Prostate gland (tissue), 2 donors: ENCODE results near the gene PCDHGB3. TPM values are rescaled to one million over a fixed set of nuclear protein-coding genes. Genes with fewer than 3 reads are reported as not detected.
A peak's percentile ranks its signal among the peaks of the same experiment; 100 is the strongest.

Source experiments
- DNase-seq: peaks from one replicate; pipeline ENCODE4 v3.0.0-alpha.2; 2019; ENCODE audit warnings: low spot score
- H3K27ac ChIP-seq, 2 donors: fragments of 200-600 bp; sonication (generic); 2 replicates each; pipeline ENCODE4 v1.5.1; 2017 to 2019
- H3K27me3 ChIP-seq: fragments of 200-600 bp; sonication (generic); replicated peaks from 2 replicates; pipeline ENCODE4 v1.5.1; 2019; ENCODE audit not compliant: insufficient read depth
- H3K36me3 ChIP-seq, 2 donors: fragments of 200-600 bp; sonication (generic); 1 replicate in 1 of 2; 2 replicates in 1 of 2; pipeline versions ENCODE4 v1.5.1 to v1.8.1; 2017 to 2019
- H3K4me1 ChIP-seq: fragments of 200-600 bp; sonication (generic); replicated peaks from 2 replicates; pipeline ENCODE4 v1.5.1; 2019
- H3K4me3 ChIP-seq, 2 donors: fragments of 200-600 bp; sonication (generic); 2 replicates each; pipeline ENCODE4 v1.5.1; 2017 to 2019
- H3K9me3 ChIP-seq: fragments of 200-600 bp; sonication (generic); 2 replicates; pipeline ENCODE4 v1.5.1; 2017
- CTCF ChIP-seq, 4 experiments: fragments of 200-600 bp in 2 of 4; fragments of 450-650 bp in 2 of 4; sonication (generic) in 2 of 4; IDR thresholded peaks; 1 replicate in 3 of 4; 2 replicates in 1 of 4; pipeline ENCODE4 v1.5.1; 2016 to 2019; ENCODE audit warnings: antibody characterized with exemption in 4 of 4, mild to moderate bottlenecking in 2 of 4, moderate library complexity in 2 of 4
- POLR2A ChIP-seq: fragments of 450-650 bp; IDR thresholded peaks from one replicate; pipeline ENCODE4 v1.6.1; 2016; ENCODE audit warnings: antibody characterized with exemption, mild to moderate bottlenecking
- POLR2AphosphoS5 ChIP-seq: sonication (generic); formaldehyde crosslinking; IDR thresholded peaks from one replicate; pipeline ENCODE4 v1.6.1; 2017; ENCODE audit warnings: antibody characterized with exemption
- WGBS: methylation state at CpG from one replicate; pipeline ENCODE4 v1.1.5; 2018; 5-methylcytosine and 5-hydroxymethylcytosine counted together
- intact Hi-C: fragments of 100-400 bp; cut with DNase I; formaldehyde crosslinking; loops from one replicate; pipeline ENCODE4 v1.14.2; 2022
- total RNA-seq, 2 donors: library from RNA; depleted of rRNA; stranded (reverse); fragments of >200 nt; gene quantifications; one replicate each; pipeline ENCODE4 v1.1.0, GENCODE V29; 2016

PCDHGB3 gene
- total RNA-seq, 2 donors from 2014 or later, result 3.1 to 7.7 TPM

- no peak for TF ChIP-seq CTCF (IDR thresholded peaks at IDR 0.05)
- no peak for TF ChIP-seq POLR2A
- no peak overlapping the region for H3K4me3 ChIP-seq
- no peaks in the 10 kb centered on the region for H3K36me3 ChIP-seq
- intact Hi-C loops, result loop anchor here (10.0 kb wide), 1 partner anchor 106 kb away; no protein-coding TSS in a partner anchor
- WGBS, result 27% methylated on average over 71 of the region's 74 CpGs
- H3K9me3 ChIP-seq, result no peaks in the 10 kb centered on the region
- no peak for DNase-seq
- H3K27ac ChIP-seq, result no peak overlapping the region
- no peaks in the 10 kb centered on the region for H3K27me3 ChIP-seq
- no peaks in the 10 kb centered on the region for H3K4me1 ChIP-seq
These were observed 49.2 kb downstream of the PCDHGB3 start for GRCh38 chr5:141419074-141419880.

- WGBS, result 10% methylated on average over 42 of the region's 42 CpGs
- DNase-seq, result no peak
- TF ChIP-seq CTCF (IDR thresholded peaks at IDR 0.05) (peak in 3 of 4 experiments; percentile 25 to 49 (median 43)), POLR2A (no peak)
- Histone ChIP-seq H3K27me3 (no peaks in the 10 kb centered on the region), H3K36me3 (no peaks in the 10 kb centered on the region), H3K4me1 (no peaks in the 10 kb centered on the region), H3K4me3 (no peak within 1 kb of the TSS), H3K27ac (no peak within 1 kb of the TSS), H3K9me3 (no peaks in the 10 kb centered on the region)
- intact Hi-C loops, result no loop called here
These were observed 50.9 kb downstream of the PCDHGB3 start, which contains the start of gene PCDHGA11 for GRCh38 chr5:141420855-141421488. Gene PCDHGA11, plus strand, starts transcription at chr5:141421051. Its CDS starts 177 bp downstream, at chr5:141421228.

GRCh38 chr5:141421489-141421855 is 51.4 kb downstream of the PCDHGB3 start:
- 12% methylated on average over 13 of the region's 13 CpGs for WGBS
- Histone ChIP-seq H3K4me3 (no peak overlapping the region), H3K36me3 (no peaks in the 10 kb centered on the region), H3K27me3 (no peaks in the 10 kb centered on the region), H3K27ac (no peak overlapping the region), H3K9me3 (no peaks in the 10 kb centered on the region), H3K4me1 (no peaks in the 10 kb centered on the region)
- no peak for TF ChIP-seq POLR2AphosphoS5
- TF ChIP-seq CTCF (IDR thresholded peaks at IDR 0.05), result no peak
- TF ChIP-seq POLR2A, result no peak
- DNase-seq, result no peak
- intact Hi-C loops, result no loop called here

Other genes with a start within 250 kb of the PCDHGB3 start
- 1 to 10 TPM; 1.4 to 1.7 TPM for gene PCDHB4, start 248.4 kb upstream of the PCDHGB3 start, total RNA-seq
- 10 to 100 TPM in 1 of 2 donors, 1 to 10 TPM in 1; 5.3 to 11.3 TPM for gene PCDHB5, start 235.0 kb upstream of the PCDHGB3 start, total RNA-seq
- gene PCDHB6, start 220.2 kb upstream of the PCDHGB3 start, total RNA-seq, result 1 to 10 TPM in 1 of 2 donors, under 1 TPM in 1; 0.87 to 2.6 TPM
- gene PCDHB7, start 197.6 kb upstream of the PCDHGB3 start, total RNA-seq, result 1 to 10 TPM; 1.2 to 1.9 TPM
- 1 to 10 TPM in 1 of 2 donors, under 1 TPM in 1; 0.23 to 2.6 TPM for gene PCDHB8, start 192.5 kb upstream of the PCDHGB3 start, total RNA-seq
- 1 to 10 TPM in 1 of 2 donors, under 1 TPM in 1; 0.18 to 4.4 TPM for gene PCDHB16, start 187.9 kb upstream of the PCDHGB3 start, total RNA-seq
- 1 to 10 TPM; 1.0 to 4.2 TPM for gene PCDHB9, start 183.1 kb upstream of the PCDHGB3 start, total RNA-seq
- 1 to 10 TPM in 1 of 2 donors, under 1 TPM in 1; 0.96 to 3.5 TPM for gene PCDHB10, start 177.9 kb upstream of the PCDHGB3 start, total RNA-seq
- gene PCDHB11, start 170.6 kb upstream of the PCDHGB3 start, total RNA-seq, result 1 to 10 TPM in 1 of 2 donors, under 1 TPM in 1; 0.41 to 2.6 TPM
- gene PCDHB12, start 161.5 kb upstream of the PCDHGB3 start, total RNA-seq, result 1 to 10 TPM in 1 of 2 donors, under 1 TPM in 1; 0.32 to 4.3 TPM
- gene PCDHB13, start 156.3 kb upstream of the PCDHGB3 start, total RNA-seq, result 1 to 10 TPM; 4.0 to 6.5 TPM
- gene PCDHB14, start 146.9 kb upstream of the PCDHGB3 start, total RNA-seq, result 1 to 10 TPM; 4.6 to 6.7 TPM
- gene PCDHB15, start 124.8 kb upstream of the PCDHGB3 start, total RNA-seq, result 10 to 100 TPM in 1 of 2 donors, under 1 TPM in 1; 0.82 to 12.4 TPM
- gene SLC25A2, start 66.2 kb upstream of the PCDHGB3 start, total RNA-seq, result 1 to 10 TPM in 1 of 2 donors, under 1 TPM in 1; 0.23 to 4.4 TPM
- 10 to 100 TPM; 59.3 to 85.9 TPM for gene TAF7, start 49.5 kb upstream of the PCDHGB3 start, total RNA-seq
- gene PCDHGA1, start 39.7 kb upstream of the PCDHGB3 start, total RNA-seq, result 1 to 10 TPM in 1 of 2 donors, under 1 TPM in 1; 0.64 to 4.8 TPM
- 10 to 100 TPM in 1 of 2 donors, 1 to 10 TPM in 1; 2.4 to 19.7 TPM for gene PCDHGA2, start 31.5 kb upstream of the PCDHGB3 start, total RNA-seq
- 10 to 100 TPM in 1 of 2 donors, 1 to 10 TPM in 1; 1.3 to 18.2 TPM for gene PCDHGA3, start 26.4 kb upstream of the PCDHGB3 start, total RNA-seq
- 1 to 10 TPM; 3.9 to 6.5 TPM for gene PCDHGB1, start 20.1 kb upstream of the PCDHGB3 start, total RNA-seq
- gene PCDHGA4, start 15.2 kb upstream of the PCDHGB3 start, total RNA-seq, result 10 to 100 TPM in 1 of 2 donors, 1 to 10 TPM in 1; 2.5 to 10.5 TPM
- 10 to 100 TPM in 1 of 2 donors, 1 to 10 TPM in 1; 5.3 to 10.5 TPM for gene PCDHGB2, start 10.2 kb upstream of the PCDHGB3 start, total RNA-seq
- gene PCDHGA5, start 6.1 kb upstream of the PCDHGB3 start, total RNA-seq, result 1 to 10 TPM; 4.1 to 4.8 TPM
- 1 to 10 TPM; 2.0 to 8.4 TPM for gene PCDHGA6, start 3.6 kb downstream of the PCDHGB3 start, total RNA-seq
- 1 to 10 TPM; 4.1 to 8.2 TPM for gene PCDHGA7, start 12.5 kb downstream of the PCDHGB3 start, total RNA-seq
- gene PCDHGB4, start 17.5 kb downstream of the PCDHGB3 start, total RNA-seq, result 1 to 10 TPM; 6.7 to 9.9 TPM
- 1 to 10 TPM; 1.1 to 4.2 TPM for gene PCDHGA8, start 22.4 kb downstream of the PCDHGB3 start, total RNA-seq
- 10 to 100 TPM in 1 of 2 donors, 1 to 10 TPM in 1; 7.9 to 24.5 TPM for gene PCDHGB5, start 27.7 kb downstream of the PCDHGB3 start, total RNA-seq
- 1 to 10 TPM; 3.9 to 7.7 TPM for gene PCDHGA9, start 32.5 kb downstream of the PCDHGB3 start, total RNA-seq
- 10 to 100 TPM in 1 of 2 donors, 1 to 10 TPM in 1; 5.2 to 11.0 TPM for gene PCDHGB6, start 37.8 kb downstream of the PCDHGB3 start, total RNA-seq
- gene PCDHGA10, start 42.7 kb downstream of the PCDHGB3 start, total RNA-seq, result 10 to 100 TPM in 1 of 2 donors, 1 to 10 TPM in 1; 6.7 to 11.1 TPM
- gene PCDHGB7, start 47.4 kb downstream of the PCDHGB3 start, total RNA-seq, result 10 to 100 TPM in 1 of 2 donors, 1 to 10 TPM in 1; 7.0 to 14.6 TPM
- gene PCDHGA11, start 50.8 kb downstream of the PCDHGB3 start, total RNA-seq, result 1 to 10 TPM; 2.9 to 3.4 TPM
- gene PCDHGA12, start 60.3 kb downstream of the PCDHGB3 start, total RNA-seq, result 1 to 10 TPM; 3.8 to 6.8 TPM
- 10 to 100 TPM; 27.6 to 55.3 TPM for gene PCDHGC3, start 105.7 kb downstream of the PCDHGB3 start, total RNA-seq
- 1 to 10 TPM; 3.8 to 4.1 TPM for gene PCDHGC4, start 114.8 kb downstream of the PCDHGB3 start, total RNA-seq
- gene PCDHGC5, start 118.8 kb downstream of the PCDHGB3 start, total RNA-seq, result 1 to 10 TPM in 1 of 2 donors, under 1 TPM in 1; 0.96 to 2.7 TPM
- gene DIAPH1, start 248.8 kb downstream of the PCDHGB3 start, total RNA-seq, result 10 to 100 TPM; 34.8 to 57.7 TPM